SK-N-MC (cell line): ENCODE results near the gene LY6G6C.

Experiments
- EZH2 ChIP-seq: fragments of 200-600 bp; sonication (generic); IDR thresholded peaks from one replicate; pipeline ENCODE4 v1.6.1; 2017; ENCODE audit warnings: antibody characterized with exemption
- POLR2AphosphoS5 ChIP-seq: IDR thresholded peaks from 2 replicates; pipeline ENCODE4 v1.6.1; 2012; ENCODE audit warnings: mild to moderate bottlenecking, low read depth, low read length, borderline replicate concordance

GRCh38 chr6:31758281-31758680, 36.7 kb upstream of the LY6G6C start:
- TF ChIP-seq POLR2AphosphoS5 (no peak), EZH2 (no peak)
